ENCODE measurements around the gene OLIG1. TPM values are rescaled to one million over a fixed set of nuclear protein-coding genes. Genes with fewer than 3 reads are reported as not detected.

The OLIG1 gene
- total and polyA plus RNA-seq, 2 of the 4 experiments (the other 2 are of a cell fraction), result not detected

DNA sequence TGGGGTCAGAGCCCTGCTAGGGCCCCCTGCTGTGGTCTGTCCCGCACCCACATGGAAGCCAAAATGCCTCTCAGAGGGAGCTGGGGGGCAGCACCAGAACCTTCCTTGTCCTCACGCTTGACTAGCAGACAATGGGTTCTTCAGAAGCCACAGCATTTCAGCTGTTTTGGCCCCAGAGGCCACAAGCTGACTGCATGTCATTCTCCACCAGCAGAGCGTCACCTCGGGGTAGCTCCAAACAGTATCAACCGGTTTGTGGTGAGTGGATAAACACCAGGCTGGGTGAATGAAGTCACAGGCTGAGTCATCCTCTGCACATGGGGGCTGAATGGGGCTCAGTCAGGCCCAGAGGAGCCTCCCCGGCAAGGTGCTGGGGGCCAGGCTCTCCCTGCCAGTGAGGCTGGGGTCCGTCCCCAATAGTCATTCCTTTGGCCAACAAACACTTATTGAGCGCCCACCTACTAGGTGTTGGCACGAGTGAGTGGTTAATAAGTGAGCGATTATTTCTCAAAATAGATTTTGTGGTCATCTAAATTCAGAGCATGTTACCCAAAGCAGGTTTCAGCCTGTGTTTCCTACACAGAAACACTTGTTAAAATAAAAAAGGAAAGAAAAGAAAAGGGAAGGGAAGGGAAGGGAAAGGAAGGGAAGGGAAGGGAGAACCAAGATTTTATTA, 9.1 kb downstream of the OLIG1 start:
- H3K14ac ChIP-seq (replicated peaks; ENCODE audit: low read depth, low read length), result no peak overlapping the region
- no CpG with 5 or more reads among the region's 10 CpGs for WGBS, 2 experiments (ENCODE audit: extremely low coverage in 2 of 2, insufficient read length in 1 of 2)
- no peak overlapping the region for H4K8ac ChIP-seq (ENCODE audit: low read depth in 2 of 2, low read length in 2 of 2)
- no peak overlapping the region for H2BK20ac ChIP-seq (ENCODE audit: low read depth, low read length)
- H2AK5ac ChIP-seq (ENCODE audit: low read depth, low read length), result no peak overlapping the region
- no peak overlapping the region for H3K4me2 ChIP-seq (ENCODE audit: low read depth, low read length)
- no peak overlapping the region for H2BK15ac ChIP-seq (ENCODE audit: low read depth, low read length)
- no TSS peak for BruUV-seq (replicated peaks)
- no peak overlapping the region for H3K18ac ChIP-seq (ENCODE audit: low read depth, low read length)
- DNase-seq, result peak; percentile 84
- peak; percentile 72 for ATAC-seq (ENCODE audit: low read depth)
- H3K4me3 ChIP-seq (ENCODE audit: insufficient read depth, low read depth, low read length), result no peak overlapping the region
- ChIA-PET POLR2A (ENCODE audit: unreplicated experiment) (no interaction called here), CTCF (interaction anchor here (0.8 kb wide), 1 partner anchor 23 kb away, joined by 3 read pairs; no protein-coding TSS in a partner anchor)
- H4K20me1 ChIP-seq (ENCODE audit: insufficient read depth, low read length), result no peaks in the 10 kb centered on the region; the same call in 1 of the 2 replicates
- no peak overlapping the region for H2BK5ac ChIP-seq (ENCODE audit: low read depth, low read length, poor library complexity, severe bottlenecking)
- H3K4ac ChIP-seq (ENCODE audit: low read depth, low read length), result no peak overlapping the region
- H3K9me3 ChIP-seq (ENCODE audit: control insufficient read depth, insufficient read depth, low read length), result no peaks in the 10 kb centered on the region
- no peak overlapping the region for H2BK120ac ChIP-seq (ENCODE audit: low read depth, low read length)
- intact Hi-C loops (cut with micrococcal nuclease), result no loop called here
- H3K27me3 ChIP-seq (ENCODE audit: control insufficient read depth, insufficient read depth, low read length), result peaks cover 41% of the 10 kb centered on the region
- H3K9ac ChIP-seq (ENCODE audit: low read depth, low read length), result no peak overlapping the region
- in situ Hi-C loops (cut with MboI; ENCODE audit: low sequenced_read_pairs), result no loop called here
- peaks cover 2% of the 10 kb centered on the region; the same call in 1 of the 2 replicates for H3K4me1 ChIP-seq (ENCODE audit: control insufficient read depth, insufficient read depth, low read length)
- H3K27ac ChIP-seq (ENCODE audit: insufficient read depth, low read length), result no peak overlapping the region
- no peak overlapping the region for H3K23ac ChIP-seq (ENCODE audit: low read depth, low read length)
- H3K79me1 ChIP-seq (ENCODE audit: low read depth in 1 of 2, low read length in 2 of 2), result no peaks in the 10 kb centered on the region
- H4K5ac ChIP-seq (ENCODE audit: low read depth, low read length), result no peak overlapping the region
- no peak overlapping the region for H4K91ac ChIP-seq (ENCODE audit: insufficient read depth, low read depth, low read length)
- TF ChIP-seq RCOR1 (IDR thresholded peaks at IDR 0.05; ENCODE audit: insufficient replicate concordance, low read length) (no peak), CEBPB (IDR thresholded peaks at IDR 0.05; ENCODE audit: low read depth, low read length) (no peak), CHD1 (IDR thresholded peaks at IDR 0.05; ENCODE audit: low read depth, low read length) (no peak), MAZ (IDR thresholded peaks at IDR 0.05; ENCODE audit: borderline replicate concordance, low read depth, low read length) (peak; percentile 35; the same call in 1 of the 2 replicates), NFE2L2 (IDR thresholded peaks at IDR 0.05; ENCODE audit: low read depth, low read length) (no peak), FOS (IDR thresholded peaks at IDR 0.05; ENCODE audit: low read depth, low read length) (peak; percentile 30; the same call in 1 of the 2 replicates)
- no peak overlapping the region for H2AFZ ChIP-seq (replicated peaks; ENCODE audit: low read length, poor library complexity)
- H3K56ac ChIP-seq (ENCODE audit: extremely low read depth, insufficient read depth, low read length), result no peak overlapping the region
- H3K36me3 ChIP-seq (ENCODE audit: control insufficient read depth, insufficient read depth, low read length), result no peaks in the 10 kb centered on the region
- H2AK9ac ChIP-seq (replicated peaks; ENCODE audit: low read depth, low read length, poor library complexity), result no peak overlapping the region
- dilution Hi-C loops (cut with HindIII; ENCODE audit: low sequenced_read_pairs, unreplicated experiment), result no loop called here
- H3K9me1 ChIP-seq (ENCODE audit: insufficient read depth, low read length), result no peaks in the 10 kb centered on the region
